GM12878 (cell line): Measurements from ENCODE around the gene TRPT1. TPM values are rescaled to one million over a fixed set of nuclear protein-coding genes. Genes with fewer than 3 reads are reported as not detected.

Experiments used
- ASH2L ChIP-seq: fragments of 300-600, 200-600 bp; sonication (generic); IDR thresholded peaks from 2 replicates; pipeline ENCODE4 v1.6.1; 2017; ENCODE audit warnings: low read depth, mild to moderate bottlenecking, borderline replicate concordance
- ATF7 ChIP-seq: fragments of 450-650 bp; IDR thresholded peaks from 2 replicates; pipeline ENCODE4 v1.6.1; 2016; ENCODE audit warnings: low read depth, mild to moderate bottlenecking
- E2F8 ChIP-seq: fragments of 450-650 bp; IDR thresholded peaks from 2 replicates; pipeline ENCODE4 v1.6.1; 2018; ENCODE audit warnings: mild to moderate bottlenecking, low read depth, moderate library complexity; ENCODE audit not compliant: partially characterized antibody
- FOS ChIP-seq: IDR thresholded peaks from 3 replicates; pipeline ENCODE4 v1.6.1; 2011; ENCODE audit warnings: borderline replicate concordance; ENCODE audit not compliant: insufficient read length; ENCODE audit errors: extremely low read depth
- HCFC1 ChIP-seq: fragments of 150-350 bp; IDR thresholded peaks from 2 replicates; pipeline ENCODE4 v1.6.1; 2014; ENCODE audit warnings: low read length
- IKZF1 ChIP-seq: fragments of 450-650 bp; conservative IDR thresholded peaks from 2 replicates; pipeline ENCODE4 v1.6.1; 2017; ENCODE audit warnings: antibody characterized with exemption, mild to moderate bottlenecking
- IKZF2 ChIP-seq, 2 experiments: fragments of 450-650 bp; IDR thresholded peaks; 2 replicates each; pipeline ENCODE4 v1.6.1; 2017; ENCODE audit warnings: mild to moderate bottlenecking in 2 of 2, moderate library complexity in 2 of 2
- JUND ChIP-seq: IDR thresholded peaks from 2 replicates; pipeline ENCODE4 v1.6.1; 2012; ENCODE audit warnings: low read depth, mild to moderate bottlenecking, low read length, improper control_type of control experiment, moderate library complexity
- LARP7 ChIP-seq: fragments of 450-650 bp; IDR thresholded peaks from 2 replicates; pipeline ENCODE4 v1.6.1; 2017; ENCODE audit warnings: mild to moderate bottlenecking
- NFYA ChIP-seq: IDR thresholded peaks from 2 replicates; pipeline ENCODE4 v1.6.1; 2011; ENCODE audit warnings: low read depth, mild to moderate bottlenecking, low read length, improper control_type of control experiment, borderline replicate concordance
- NR2F1 ChIP-seq: fragments of 450-650 bp; conservative IDR thresholded peaks from 2 replicates; pipeline ENCODE4 v1.6.1; 2017; ENCODE audit warnings: mild to moderate bottlenecking
- PAX8 ChIP-seq: fragments of 450-650 bp; IDR thresholded peaks from 2 replicates; pipeline ENCODE4 v1.6.1; 2017; ENCODE audit warnings: mild to moderate bottlenecking, moderate library complexity
- PML ChIP-seq: IDR thresholded peaks from 2 replicates; pipeline ENCODE4 v1.6.1; 2012; ENCODE audit warnings: low read length, inconsistent platforms
- POLR2A ChIP-seq: IDR thresholded peaks from 2 replicates; pipeline ENCODE4 v1.6.1; 2011; ENCODE audit warnings: low read depth, mild to moderate bottlenecking, low read length
- POU2F2 ChIP-seq: IDR thresholded peaks from 3 replicates; pipeline ENCODE4 v1.6.1; 2011; ENCODE audit warnings: low read depth, mild to moderate bottlenecking, low read length, borderline replicate concordance
- SIN3A ChIP-seq: IDR thresholded peaks from 2 replicates; pipeline ENCODE4 v1.6.1; 2012; ENCODE audit warnings: low read depth, low read length, improper control_type of control experiment
- SMARCA5 ChIP-seq: fragments of 450-650 bp; IDR thresholded peaks from 2 replicates; pipeline ENCODE4 v1.6.1; 2017; ENCODE audit warnings: mild to moderate bottlenecking
- ZNF622 ChIP-seq: fragments of 450-650 bp; IDR thresholded peaks from 2 replicates; pipeline ENCODE4 v1.6.1; 2017; ENCODE audit warnings: mild to moderate bottlenecking, inconsistent platforms
- polyA plus RNA-seq, 11 experiments: library from polyadenylated mRNA; depleted of rRNA in 4 of 11; unstranded in 6 of 11; stranded (reverse) in 5 of 11; fragments of >200 nt; fragmentation: Nextera tagmentation in 4 of 11; fragmentation: Illumina TruSeq in 1 of 11; extraction: Ambion mirVana in 4 of 11; extraction: Trizol in 1 of 11; gene quantifications; 1 replicate in 1 of 11; 2 replicates in 10 of 11; pipeline versions ENCODE4 v1.2.1 to v1.2.3, GENCODE V29; 2011 to 2016; ENCODE audit warnings: inconsistent platforms in 2 of 11, missing spikeins in 2 of 11, low read depth in 1 of 11
- total RNA-seq, 4 experiments: library from RNA; depleted of rRNA in 3 of 4; stranded (reverse); fragments of >200 nt in 3 of 4; fragmentation: Illumina TruSeq in 1 of 4; extraction: Trizol in 1 of 4; gene quantifications; 2 replicates each; pipeline versions ENCODE4 v1.2.1 to v1.2.3, GENCODE V29; 2013 to 2021
- TF ChIP-seq, protein P1 (sequence below): fragments of 450-650 bp; IDR thresholded peaks from 2 replicates; pipeline ENCODE4 v1.6.1; 2018; ENCODE audit warnings: borderline replicate concordance, mild to moderate bottlenecking; ENCODE audit not compliant: partially characterized antibody
- TF ChIP-seq, protein P2 (sequence below): fragments of 150-350 bp; IDR thresholded peaks from 2 replicates; pipeline ENCODE4 v1.6.1; 2016; ENCODE audit warnings: low read depth, low read length
- TF ChIP-seq, protein P3 (sequence below): IDR thresholded peaks from 2 replicates; pipeline ENCODE4 v1.6.1; 2011; ENCODE audit warnings: borderline replicate concordance, low read depth, mild to moderate bottlenecking, moderate library complexity, low read length; ENCODE audit not compliant: insufficient read depth, poor library complexity, severe bottlenecking

TRPT1 gene
- total and polyA plus RNA-seq, 10 of the 15 experiments (the other 5 are each of a cell fraction or from before 2014, with no cell fraction given): 7.1 to 63.0 (median 31.4) TPM

DNA sequence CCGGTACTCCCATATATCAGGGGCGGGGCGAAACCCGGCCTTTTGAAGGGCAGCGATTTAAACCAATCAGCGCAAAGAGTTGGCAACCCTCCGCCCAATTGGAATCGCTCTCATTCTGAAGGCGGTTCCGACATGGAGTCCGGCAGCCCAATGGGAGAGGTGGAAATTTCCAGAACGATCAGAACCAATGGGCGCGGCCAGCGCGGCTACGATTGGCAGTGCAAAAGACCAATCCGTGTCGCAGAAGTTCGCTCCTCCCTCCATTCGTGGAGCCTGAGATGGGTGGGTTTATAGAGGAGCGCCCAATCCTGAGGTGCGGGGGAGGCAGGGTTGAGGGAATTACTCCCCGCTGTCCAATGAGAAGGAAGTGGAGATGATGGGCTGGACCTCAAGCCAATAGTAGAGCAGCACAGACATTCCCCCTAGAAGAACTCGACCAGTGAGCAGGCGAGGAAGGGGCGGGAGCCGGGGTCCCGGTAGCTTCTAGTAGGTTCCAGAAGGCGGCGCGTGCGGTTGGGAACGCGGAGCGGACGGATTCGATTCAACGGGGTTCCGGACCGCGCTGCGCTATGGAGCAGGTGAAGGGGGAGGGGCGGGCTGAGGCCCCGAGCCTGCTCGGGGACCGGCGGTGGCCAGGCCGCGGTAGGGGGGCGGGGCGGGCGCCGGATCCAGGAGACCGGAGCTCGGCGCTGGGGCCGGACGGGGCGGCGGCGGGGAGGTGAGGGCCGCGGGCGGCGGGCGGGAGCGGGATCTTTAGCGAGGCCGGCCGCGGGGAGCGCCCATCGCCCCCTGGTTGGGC is 40.1 kb downstream of the TRPT1 start, which contains the start of gene STIP1 (continued):
- TF ChIP-seq IKZF2 (IDR thresholded peaks at IDR 0.05): peak in 1 of 2 experiments; percentile 26; a peak in 1 of 4 replicates
- no peak for TF ChIP-seq ZNF622
- TF ChIP-seq PAX8: no peak
- TF ChIP-seq FOS: peak; percentile 98
- no peak for TF ChIP-seq NR2F1
- TF ChIP-seq SIN3A: peak; percentile 59; the same call in 1 of the 2 replicates
- no peak for TF ChIP-seq SMARCA5
- TF ChIP-seq, protein P1, sequence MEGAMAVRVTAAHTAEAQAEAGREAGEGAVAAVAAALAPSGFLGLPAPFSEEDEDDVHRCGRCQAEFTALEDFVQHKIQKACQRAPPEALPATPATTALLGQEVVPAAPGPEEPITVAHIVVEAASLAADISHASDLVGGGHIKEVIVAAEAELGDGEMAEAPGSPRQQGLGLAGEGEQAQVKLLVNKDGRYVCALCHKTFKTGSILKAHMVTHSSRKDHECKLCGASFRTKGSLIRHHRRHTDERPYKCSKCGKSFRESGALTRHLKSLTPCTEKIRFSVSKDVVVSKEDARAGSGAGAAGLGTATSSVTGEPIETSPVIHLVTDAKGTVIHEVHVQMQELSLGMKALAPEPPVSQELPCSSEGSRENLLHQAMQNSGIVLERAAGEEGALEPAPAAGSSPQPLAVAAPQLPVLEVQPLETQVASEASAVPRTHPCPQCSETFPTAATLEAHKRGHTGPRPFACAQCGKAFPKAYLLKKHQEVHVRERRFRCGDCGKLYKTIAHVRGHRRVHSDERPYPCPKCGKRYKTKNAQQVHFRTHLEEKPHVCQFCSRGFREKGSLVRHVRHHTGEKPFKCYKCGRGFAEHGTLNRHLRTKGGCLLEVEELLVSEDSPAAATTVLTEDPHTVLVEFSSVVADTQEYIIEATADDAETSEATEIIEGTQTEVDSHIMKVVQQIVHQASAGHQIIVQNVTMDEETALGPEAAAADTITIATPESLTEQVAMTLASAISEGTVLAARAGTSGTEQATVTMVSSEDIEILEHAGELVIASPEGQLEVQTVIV: peak; percentile 88
- TF ChIP-seq POLR2A: peak; percentile 16; the same call in 1 of the 2 replicates
- no peak for TF ChIP-seq ASH2L
- peak; percentile 94 for TF ChIP-seq NFYA
- TF ChIP-seq, protein P2, sequence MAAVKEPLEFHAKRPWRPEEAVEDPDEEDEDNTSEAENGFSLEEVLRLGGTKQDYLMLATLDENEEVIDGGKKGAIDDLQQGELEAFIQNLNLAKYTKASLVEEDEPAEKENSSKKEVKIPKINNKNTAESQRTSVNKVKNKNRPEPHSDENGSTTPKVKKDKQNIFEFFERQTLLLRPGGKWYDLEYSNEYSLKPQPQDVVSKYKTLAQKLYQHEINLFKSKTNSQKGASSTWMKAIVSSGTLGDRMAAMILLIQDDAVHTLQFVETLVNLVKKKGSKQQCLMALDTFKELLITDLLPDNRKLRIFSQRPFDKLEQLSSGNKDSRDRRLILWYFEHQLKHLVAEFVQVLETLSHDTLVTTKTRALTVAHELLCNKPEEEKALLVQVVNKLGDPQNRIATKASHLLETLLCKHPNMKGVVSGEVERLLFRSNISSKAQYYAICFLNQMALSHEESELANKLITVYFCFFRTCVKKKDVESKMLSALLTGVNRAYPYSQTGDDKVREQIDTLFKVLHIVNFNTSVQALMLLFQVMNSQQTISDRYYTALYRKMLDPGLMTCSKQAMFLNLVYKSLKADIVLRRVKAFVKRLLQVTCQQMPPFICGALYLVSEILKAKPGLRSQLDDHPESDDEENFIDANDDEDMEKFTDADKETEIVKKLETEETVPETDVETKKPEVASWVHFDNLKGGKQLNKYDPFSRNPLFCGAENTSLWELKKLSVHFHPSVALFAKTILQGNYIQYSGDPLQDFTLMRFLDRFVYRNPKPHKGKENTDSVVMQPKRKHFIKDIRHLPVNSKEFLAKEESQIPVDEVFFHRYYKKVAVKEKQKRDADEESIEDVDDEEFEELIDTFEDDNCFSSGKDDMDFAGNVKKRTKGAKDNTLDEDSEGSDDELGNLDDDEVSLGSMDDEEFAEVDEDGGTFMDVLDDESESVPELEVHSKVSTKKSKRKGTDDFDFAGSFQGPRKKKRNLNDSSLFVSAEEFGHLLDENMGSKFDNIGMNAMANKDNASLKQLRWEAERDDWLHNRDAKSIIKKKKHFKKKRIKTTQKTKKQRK: peak; percentile 98
- no peak; the same call in 2 of the 3 replicates for TF ChIP-seq POU2F2
- TF ChIP-seq LARP7: no peak
- no peak; the same call in 1 of the 2 replicates for TF ChIP-seq IKZF1
- no peak for TF ChIP-seq PML
- TF ChIP-seq HCFC1: peak; percentile 44; the same call in 1 of the 2 replicates
- TF ChIP-seq E2F8: peak; percentile 41
- TF ChIP-seq ATF7: peak; percentile 72
- TF ChIP-seq, protein P3, sequence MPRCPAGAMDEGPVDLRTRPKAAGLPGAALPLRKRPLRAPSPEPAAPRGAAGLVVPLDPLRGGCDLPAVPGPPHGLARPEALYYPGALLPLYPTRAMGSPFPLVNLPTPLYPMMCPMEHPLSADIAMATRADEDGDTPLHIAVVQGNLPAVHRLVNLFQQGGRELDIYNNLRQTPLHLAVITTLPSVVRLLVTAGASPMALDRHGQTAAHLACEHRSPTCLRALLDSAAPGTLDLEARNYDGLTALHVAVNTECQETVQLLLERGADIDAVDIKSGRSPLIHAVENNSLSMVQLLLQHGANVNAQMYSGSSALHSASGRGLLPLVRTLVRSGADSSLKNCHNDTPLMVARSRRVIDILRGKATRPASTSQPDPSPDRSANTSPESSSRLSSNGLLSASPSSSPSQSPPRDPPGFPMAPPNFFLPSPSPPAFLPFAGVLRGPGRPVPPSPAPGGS: no peak
- no peak for TF ChIP-seq JUND
